LNCAP (cell line): ENCODE measurements around the gene TRAPPC4.

Experiments used
- TF ChIP-seq, protein P1 (sequence below): fragments of 450-650 bp; IDR thresholded peaks from 2 replicates; pipeline ENCODE4 v1.5.1; 2017; ENCODE audit warnings: mild to moderate bottlenecking

Gene TRAPPC4, protein sequence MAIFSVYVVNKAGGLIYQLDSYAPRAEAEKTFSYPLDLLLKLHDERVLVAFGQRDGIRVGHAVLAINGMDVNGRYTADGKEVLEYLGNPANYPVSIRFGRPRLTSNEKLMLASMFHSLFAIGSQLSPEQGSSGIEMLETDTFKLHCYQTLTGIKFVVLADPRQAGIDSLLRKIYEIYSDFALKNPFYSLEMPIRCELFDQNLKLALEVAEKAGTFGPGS

DNA sequence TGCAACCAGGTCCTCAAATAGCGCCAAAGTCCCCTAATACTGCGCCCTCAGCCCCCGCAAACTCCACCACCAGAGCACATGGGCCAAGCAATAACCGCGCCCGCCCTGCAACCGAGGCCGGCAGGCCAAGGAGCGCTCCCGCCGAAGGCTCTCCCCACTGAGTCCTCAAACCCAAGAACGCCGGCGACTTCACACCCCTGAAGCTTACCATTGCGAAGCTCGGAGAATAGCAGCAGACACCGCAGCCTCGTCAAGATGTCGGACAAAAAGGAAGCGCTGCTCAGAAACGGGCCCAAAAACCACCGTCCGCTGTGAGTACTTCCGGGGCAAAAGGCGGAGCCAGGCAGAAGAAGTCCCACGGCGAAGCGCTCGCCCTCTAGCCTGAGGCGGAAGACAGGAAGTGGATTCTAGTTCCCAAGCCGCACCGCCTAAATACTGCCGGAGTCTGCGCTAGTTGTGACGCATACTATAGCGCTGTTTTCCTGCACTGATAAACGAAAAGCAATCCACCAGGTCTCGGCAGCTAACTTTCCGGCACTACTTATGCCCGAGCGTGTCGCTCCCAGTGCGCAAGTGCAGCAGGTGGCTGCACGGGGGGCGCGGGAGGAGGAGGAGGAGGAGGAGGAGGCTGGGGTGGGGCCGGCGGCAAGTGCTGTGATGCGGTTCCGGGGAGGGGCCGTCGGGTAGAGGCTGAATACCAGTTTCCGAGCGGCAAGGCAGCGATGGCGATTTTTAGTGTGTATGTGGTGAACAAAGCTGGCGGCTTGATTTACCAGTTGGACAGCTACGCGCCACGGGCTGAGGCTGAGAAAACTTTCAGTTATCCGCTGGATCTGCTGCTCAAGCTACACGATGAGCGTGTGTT is at the start of gene TRAPPC4, which contains the start of gene RPS25:
TRAPPC4 (plus strand) TSS at position 693 of the 865 bp plus-strand sequence; CDS start at position 723, 30 bp downstream.
RPS25 (minus strand) TSS at position 270 of the 865 bp plus-strand sequence; CDS start at position 211, 59 bp downstream.
- TF ChIP-seq, protein P1, sequence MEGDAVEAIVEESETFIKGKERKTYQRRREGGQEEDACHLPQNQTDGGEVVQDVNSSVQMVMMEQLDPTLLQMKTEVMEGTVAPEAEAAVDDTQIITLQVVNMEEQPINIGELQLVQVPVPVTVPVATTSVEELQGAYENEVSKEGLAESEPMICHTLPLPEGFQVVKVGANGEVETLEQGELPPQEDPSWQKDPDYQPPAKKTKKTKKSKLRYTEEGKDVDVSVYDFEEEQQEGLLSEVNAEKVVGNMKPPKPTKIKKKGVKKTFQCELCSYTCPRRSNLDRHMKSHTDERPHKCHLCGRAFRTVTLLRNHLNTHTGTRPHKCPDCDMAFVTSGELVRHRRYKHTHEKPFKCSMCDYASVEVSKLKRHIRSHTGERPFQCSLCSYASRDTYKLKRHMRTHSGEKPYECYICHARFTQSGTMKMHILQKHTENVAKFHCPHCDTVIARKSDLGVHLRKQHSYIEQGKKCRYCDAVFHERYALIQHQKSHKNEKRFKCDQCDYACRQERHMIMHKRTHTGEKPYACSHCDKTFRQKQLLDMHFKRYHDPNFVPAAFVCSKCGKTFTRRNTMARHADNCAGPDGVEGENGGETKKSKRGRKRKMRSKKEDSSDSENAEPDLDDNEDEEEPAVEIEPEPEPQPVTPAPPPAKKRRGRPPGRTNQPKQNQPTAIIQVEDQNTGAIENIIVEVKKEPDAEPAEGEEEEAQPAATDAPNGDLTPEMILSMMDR: no peak

DNA sequence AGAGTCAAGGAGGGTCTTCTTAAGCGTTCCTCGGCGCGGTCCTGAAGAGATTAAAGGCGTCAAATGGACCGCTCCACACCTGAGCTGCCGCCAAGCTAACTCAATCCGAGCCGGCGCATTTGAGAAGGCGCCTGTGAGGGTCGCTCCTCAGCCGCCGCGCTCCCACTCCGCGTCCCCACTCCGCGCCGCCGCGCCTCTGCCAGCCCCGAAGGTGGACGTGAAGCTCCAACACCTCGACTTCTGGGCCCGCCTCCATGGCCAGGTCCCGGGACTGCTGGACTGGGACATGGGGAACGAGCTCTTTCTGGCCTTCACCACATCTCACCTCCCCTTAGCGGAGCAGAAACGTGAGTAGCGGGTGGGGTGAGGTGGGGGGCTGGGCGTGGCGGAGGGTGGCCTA is 46.9 kb upstream of the TRAPPC4 start, which contains the start of gene FOXR1:
FOXR1 (plus strand) TSS at position 116 of the 400 bp plus-strand sequence; CDS start at position 287, 171 bp downstream.
- TF ChIP-seq, protein P1: no peak

DNA sequence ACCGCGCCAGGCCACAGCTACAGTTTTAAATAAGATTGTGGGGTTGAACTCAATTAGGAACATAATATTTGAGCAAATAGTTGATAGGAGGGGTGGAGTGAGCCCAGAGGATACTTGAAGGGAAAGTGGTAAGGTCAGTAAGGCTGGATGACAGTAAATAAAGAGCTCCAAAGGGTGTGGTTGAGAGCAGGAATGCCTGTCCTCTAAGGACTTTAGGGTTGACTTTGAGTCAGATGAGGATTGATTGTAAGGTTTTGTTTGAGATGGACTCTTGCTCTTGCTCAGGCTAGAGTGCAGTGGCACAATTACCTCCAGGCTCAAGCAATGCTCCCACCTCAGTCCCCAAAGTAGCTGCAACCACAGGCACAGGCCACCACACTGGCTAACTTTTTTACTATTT is 44.6 kb upstream of the TRAPPC4 start:
- TF ChIP-seq, protein P1: no peak

DNA sequence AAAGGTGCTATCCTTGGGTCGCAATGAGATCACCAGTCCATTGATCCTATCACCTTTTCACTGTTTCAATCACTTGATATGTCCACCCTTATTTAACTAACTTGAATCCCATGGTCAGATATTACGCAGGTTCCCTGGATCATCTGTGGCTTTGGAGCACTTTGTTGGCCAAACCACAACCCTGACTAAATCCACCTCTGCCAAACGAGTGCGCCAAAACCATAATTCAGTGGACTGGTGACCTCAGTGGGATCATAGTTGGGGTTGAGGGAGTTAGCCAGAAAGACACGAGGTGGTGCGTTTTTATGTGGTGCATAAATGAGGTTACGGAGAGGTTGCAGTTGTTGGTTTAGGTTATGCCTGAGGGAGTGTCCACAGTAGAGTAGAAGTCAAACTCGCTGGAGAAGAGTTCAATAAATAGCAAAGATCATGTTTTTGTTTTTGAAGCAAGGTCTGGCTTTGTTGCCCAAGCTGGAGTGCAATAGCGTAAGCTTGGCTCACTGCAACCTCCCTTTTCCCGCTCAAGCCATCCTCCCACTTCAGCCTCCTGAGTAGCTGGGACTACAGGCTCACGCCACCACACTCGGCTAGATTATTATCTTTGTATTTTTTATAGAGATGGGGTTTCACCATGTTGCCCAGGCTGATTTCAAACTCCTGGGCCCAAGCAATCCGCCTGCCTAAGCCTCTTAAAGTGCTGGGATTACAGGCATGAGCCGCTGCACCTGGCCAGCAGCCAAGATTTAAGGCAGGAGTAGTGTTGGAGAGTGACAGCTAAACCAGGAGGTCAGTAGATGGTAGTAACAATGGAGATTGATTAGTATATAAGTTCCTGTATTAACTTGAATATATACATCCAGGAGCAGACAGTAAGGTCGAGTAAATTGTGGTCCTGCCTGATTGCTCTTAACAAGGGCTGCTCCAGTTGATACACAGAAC is 42.5 kb upstream of the TRAPPC4 start:
- TF ChIP-seq, protein P1: no peak

DNA sequence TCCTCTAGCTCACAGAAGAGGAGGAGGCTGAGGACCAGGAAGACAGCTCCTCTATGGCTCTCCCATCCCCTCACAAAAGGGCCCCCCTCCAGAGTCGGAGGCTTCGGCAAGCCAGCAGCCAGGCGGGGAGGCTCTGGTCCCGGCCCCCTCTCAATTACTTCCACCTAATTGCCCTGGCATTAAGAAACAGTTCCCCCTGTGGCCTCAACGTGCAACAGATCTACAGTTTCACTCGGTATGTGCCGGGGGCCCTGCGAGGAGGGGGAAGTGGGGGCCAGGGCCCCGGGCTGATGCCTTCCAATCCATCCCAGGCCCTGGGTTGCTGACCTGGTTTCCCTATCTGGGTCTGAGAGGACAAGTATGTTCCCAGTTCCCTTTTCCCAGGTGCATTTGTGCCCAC is 39.1 kb upstream of the TRAPPC4 start:
- TF ChIP-seq, protein P1: no peak

DNA sequence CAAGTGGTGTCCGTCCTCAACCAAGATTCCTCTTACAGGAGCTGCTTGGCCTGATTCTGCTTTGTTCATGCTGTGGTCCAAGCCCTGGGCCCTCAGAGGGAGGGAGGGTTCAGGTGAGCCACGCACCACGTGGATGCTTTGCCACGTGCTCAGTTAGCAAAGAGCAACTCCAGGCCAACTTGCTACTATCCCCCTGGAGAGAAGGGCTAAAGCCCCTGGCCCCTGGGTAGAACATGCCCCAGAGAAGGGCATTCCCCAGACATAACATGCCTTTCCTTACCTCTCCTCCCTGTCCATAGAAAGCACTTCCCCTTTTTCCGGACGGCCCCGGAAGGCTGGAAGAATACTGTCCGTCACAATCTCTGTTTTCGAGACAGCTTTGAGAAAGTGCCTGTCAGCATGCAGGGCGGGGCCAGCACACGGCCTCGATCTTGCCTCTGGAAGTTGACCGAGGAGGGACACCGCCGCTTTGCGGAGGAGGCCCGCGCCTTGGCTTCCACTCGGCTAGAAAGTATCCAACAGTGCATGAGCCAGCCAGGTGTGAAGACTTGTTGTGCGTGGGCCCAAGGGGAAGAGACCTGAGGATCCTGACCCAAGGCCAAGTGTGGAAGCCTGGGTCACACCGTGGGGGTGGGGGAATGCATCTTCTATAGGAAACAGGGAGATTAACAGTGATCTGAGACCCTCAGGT is 38.2 kb upstream of the TRAPPC4 start:
- TF ChIP-seq, protein P1: no peak
